K562 (cell line): ENCODE results near the gene CASP6. TPM values are rescaled to one million over a fixed set of nuclear protein-coding genes. Genes with fewer than 3 reads are reported as not detected.

Experiments
- BCL6 ChIP-seq: fragments of 250-450 bp; sonication (Bioruptor Pico); IDR thresholded peaks from 2 replicates; pipeline ENCODE4 v1.4.0; 2020
- CEBPG ChIP-seq, 3 experiments: fragments of 200-800 bp in 1 of 3; sonication (Bioruptor generic) in 1 of 3; sonication (generic) in 1 of 3; formaldehyde crosslinking in 1 of 3; IDR thresholded peaks in 2 of 3; conservative IDR thresholded peaks in 1 of 3; 2 replicates each; pipeline versions ENCODE4 v1.6.1 to v1.8.0; 2016 to 2022; ENCODE audit warnings: missing compliant biosample characterization in 2 of 3, missing genetic modification characterization in 2 of 3, mild to moderate bottlenecking in 1 of 3, missing genetic modification reagents in 1 of 3
- CHCHD3 ChIP-seq: fragments of 250-450 bp; sonication (Bioruptor Pico); IDR thresholded peaks from 2 replicates; pipeline ENCODE4 v2.1.2; 2022; ENCODE audit warnings: mild to moderate bottlenecking
- CXXC5 ChIP-seq: fragments of 250-450 bp; sonication (Bioruptor Pico); IDR thresholded peaks from 2 replicates; pipeline ENCODE4 v1.8.0; 2022; ENCODE audit warnings: inconsistent platforms, mild to moderate bottlenecking, moderate library complexity
- EP300 ChIP-seq: IDR thresholded peaks from 2 replicates; pipeline ENCODE4 v1.6.1; 2012; ENCODE audit warnings: low read length, improper control_type of control experiment
- GTF2A2 ChIP-seq: IDR thresholded peaks from 2 replicates; pipeline ENCODE4 v1.6.1; 2016; ENCODE audit warnings: mild to moderate bottlenecking, missing genetic modification characterization, missing compliant biosample characterization
- JUNB ChIP-seq: fragments of 450-650 bp; formaldehyde crosslinking; conservative IDR thresholded peaks from 2 replicates; pipeline ENCODE4 v1.4.0; 2020; ENCODE audit warnings: mild to moderate bottlenecking
- L3MBTL2 ChIP-seq: fragments of 450-650 bp; IDR thresholded peaks from 2 replicates; pipeline ENCODE4 v1.6.1; 2016; ENCODE audit warnings: mild to moderate bottlenecking, moderate library complexity
- NRF1 ChIP-seq, 2 experiments: fragments of 450-650 bp; IDR thresholded peaks in 1 of 2; conservative IDR thresholded peaks in 1 of 2; 2 replicates each; pipeline ENCODE4 v1.6.1; 2014; ENCODE audit warnings: mild to moderate bottlenecking in 2 of 2
- PYGO2 ChIP-seq: fragments of 450-650 bp; IDR thresholded peaks from 2 replicates; pipeline ENCODE4 v1.6.1; 2016; ENCODE audit warnings: mild to moderate bottlenecking, missing genetic modification characterization, moderate library complexity, missing compliant biosample characterization
- RBM17 ChIP-seq: fragments of 200-400 bp; formaldehyde crosslinking; IDR thresholded peaks from 2 replicates; pipeline ENCODE4 v1.6.1; 2017; ENCODE audit warnings: low read depth, mild to moderate bottlenecking, low read length, borderline replicate concordance
- THRB ChIP-seq: fragments of 450-650 bp; formaldehyde crosslinking; conservative IDR thresholded peaks from 2 replicates; pipeline ENCODE4 v1.4.0; 2022; ENCODE audit warnings: mild to moderate bottlenecking, missing genetic modification characterization
- ZBTB26 ChIP-seq: fragments of 450-650 bp; formaldehyde crosslinking; IDR thresholded peaks from 2 replicates; pipeline ENCODE4 v1.4.0; 2022; ENCODE audit warnings: missing genetic modification characterization
- ZNF124 ChIP-seq: sonication (generic); formaldehyde crosslinking; IDR thresholded peaks from 2 replicates; pipeline ENCODE4 v1.8.1; 2022; ENCODE audit warnings: missing genetic modification reagents
- ZNF133 ChIP-seq: fragments of 250-450 bp; sonication (Bioruptor Pico); IDR thresholded peaks from 2 replicates; pipeline ENCODE4 v1.4.0; 2020; ENCODE audit warnings: mild to moderate bottlenecking
- ZNF224 ChIP-seq: sonication (generic); formaldehyde crosslinking; IDR thresholded peaks from 2 replicates; pipeline ENCODE4 v1.8.0; 2022; ENCODE audit warnings: mild to moderate bottlenecking, missing genetic modification reagents
- ZNF274 ChIP-seq: IDR thresholded peaks from 2 replicates; pipeline ENCODE4 v1.6.1; 2011; ENCODE audit warnings: low read depth, mild to moderate bottlenecking, low read length, moderate library complexity, borderline replicate concordance
- ZNF589 ChIP-seq: fragments of 200-800 bp; sonication (Bioruptor generic); IDR thresholded peaks from 2 replicates; pipeline ENCODE4 v1.6.1; 2016; ENCODE audit warnings: low read depth, missing genetic modification characterization, missing compliant biosample characterization
- ZNF707 ChIP-seq: fragments of 250-450 bp; sonication (Bioruptor Pico); conservative IDR thresholded peaks from 2 replicates; pipeline ENCODE4 v1.8.0; 2022; ENCODE audit warnings: inconsistent platforms, mild to moderate bottlenecking, moderate library complexity
- ZSCAN32 ChIP-seq: fragments of 450-650 bp; formaldehyde crosslinking; IDR thresholded peaks from 2 replicates; pipeline ENCODE4 v1.4.0; 2020; ENCODE audit warnings: mild to moderate bottlenecking, moderate library complexity
- polyA plus RNA-seq, 8 experiments: library from polyadenylated mRNA; depleted of rRNA in 4 of 8; stranded (reverse) in 5 of 8; unstranded in 3 of 8; fragments of >200 nt; fragmentation: Nextera tagmentation in 2 of 8; fragmentation: Illumina TruSeq in 1 of 8; extraction: Ambion mirVana in 2 of 8; extraction: Trizol in 1 of 8; gene quantifications; 2 replicates each; pipeline versions ENCODE4 v1.2.1 to v1.2.3, GENCODE V29; 2011 to 2014; ENCODE audit warnings: inconsistent platforms in 1 of 8, missing spikeins in 1 of 8
- total RNA-seq, 7 experiments: library from RNA; depleted of rRNA in 6 of 7; stranded (reverse); fragments of >200 nt in 6 of 7; fragmentation: Illumina TruSeq in 2 of 7; extraction: Trizol in 2 of 7; gene quantifications; 2 replicates each; pipeline versions ENCODE4 v1.2.1 to v1.2.3, GENCODE V29; 2011 to 2021; ENCODE audit warnings: low replicate concordance in 1 of 7
- TF ChIP-seq, protein P1 (sequence below): fragments of 200-800 bp; sonication (Bioruptor generic); IDR thresholded peaks from 2 replicates; pipeline ENCODE4 v1.6.1; 2017; ENCODE audit warnings: missing genetic modification characterization, missing compliant biosample characterization
- TF ChIP-seq, protein P2 (sequence below): IDR thresholded peaks from 2 replicates; pipeline ENCODE4 v1.6.1; 2016; ENCODE audit warnings: missing genetic modification characterization, missing compliant biosample characterization
- TF ChIP-seq, protein P3 (sequence below): fragments of 250-450 bp; sonication (Bioruptor Pico); IDR thresholded peaks from 2 replicates; pipeline ENCODE4 v1.5.0; 2021

The CASP6 gene
- total and polyA plus RNA-seq, 9 of the 15 experiments (the other 6 are each of a cell fraction or from before 2014, with no cell fraction given): 20.8 to 72.7 (median 39.1) TPM

- TF ChIP-seq BCL6 (CRISPR knock-in tag) (no peak), ZNF274 (no peak), ZNF589 (CRISPR knock-in tag) (no peak), CHCHD3 (CRISPR knock-in tag) (no peak), ZNF224 (CRISPR knock-in tag) (no peak), JUNB (no peak), ZNF124 (CRISPR knock-in tag) (no peak), NRF1 (conservative IDR thresholded peaks at IDR 0.05 in 1 of 2, IDR thresholded peaks at IDR 0.05 in 1 of 2) (peak; percentile 54 to 59), CEBPG (CRISPR knock-in tag; IDR thresholded peaks at IDR 0.05) (no peak), CEBPG (tag; conservative IDR thresholded peaks at IDR 0.05 in 1 of 2, IDR thresholded peaks at IDR 0.05 in 1 of 2) (no peak), PYGO2 (no peak), GTF2A2 (tag) (no peak), L3MBTL2 (peak; percentile 75), ZNF707 (CRISPR knock-in tag) (no peak), ZBTB26 (CRISPR knock-in tag) (peak; percentile 60; the same call in 1 of the 2 replicates), CXXC5 (CRISPR knock-in tag) (peak; percentile 63), ZNF133 (CRISPR knock-in tag) (0 out of 2 replicates have a peak, but pooled peaks have one; percentile 38), THRB (CRISPR knock-in tag) (no peak), EP300 (no peak), RBM17 (no peak), ZSCAN32 (CRISPR knock-in tag) (0 out of 2 replicates have a peak, but pooled peaks have one; percentile 26)
- TF ChIP-seq, protein P1, sequence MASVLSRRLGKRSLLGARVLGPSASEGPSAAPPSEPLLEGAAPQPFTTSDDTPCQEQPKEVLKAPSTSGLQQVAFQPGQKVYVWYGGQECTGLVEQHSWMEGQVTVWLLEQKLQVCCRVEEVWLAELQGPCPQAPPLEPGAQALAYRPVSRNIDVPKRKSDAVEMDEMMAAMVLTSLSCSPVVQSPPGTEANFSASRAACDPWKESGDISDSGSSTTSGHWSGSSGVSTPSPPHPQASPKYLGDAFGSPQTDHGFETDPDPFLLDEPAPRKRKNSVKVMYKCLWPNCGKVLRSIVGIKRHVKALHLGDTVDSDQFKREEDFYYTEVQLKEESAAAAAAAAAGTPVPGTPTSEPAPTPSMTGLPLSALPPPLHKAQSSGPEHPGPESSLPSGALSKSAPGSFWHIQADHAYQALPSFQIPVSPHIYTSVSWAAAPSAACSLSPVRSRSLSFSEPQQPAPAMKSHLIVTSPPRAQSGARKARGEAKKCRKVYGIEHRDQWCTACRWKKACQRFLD (CRISPR knock-in tag): no peak
- TF ChIP-seq, protein P2, sequence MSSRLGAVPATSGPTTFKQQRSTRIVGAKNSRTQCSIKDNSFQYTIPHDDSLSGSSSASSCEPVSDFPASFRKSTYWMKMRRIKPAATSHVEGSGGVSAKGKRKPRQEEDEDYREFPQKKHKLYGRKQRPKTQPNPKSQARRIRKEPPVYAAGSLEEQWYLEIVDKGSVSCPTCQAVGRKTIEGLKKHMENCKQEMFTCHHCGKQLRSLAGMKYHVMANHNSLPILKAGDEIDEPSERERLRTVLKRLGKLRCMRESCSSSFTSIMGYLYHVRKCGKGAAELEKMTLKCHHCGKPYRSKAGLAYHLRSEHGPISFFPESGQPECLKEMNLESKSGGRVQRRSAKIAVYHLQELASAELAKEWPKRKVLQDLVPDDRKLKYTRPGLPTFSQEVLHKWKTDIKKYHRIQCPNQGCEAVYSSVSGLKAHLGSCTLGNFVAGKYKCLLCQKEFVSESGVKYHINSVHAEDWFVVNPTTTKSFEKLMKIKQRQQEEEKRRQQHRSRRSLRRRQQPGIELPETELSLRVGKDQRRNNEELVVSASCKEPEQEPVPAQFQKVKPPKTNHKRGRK (tag): no peak
- TF ChIP-seq, protein P3, sequence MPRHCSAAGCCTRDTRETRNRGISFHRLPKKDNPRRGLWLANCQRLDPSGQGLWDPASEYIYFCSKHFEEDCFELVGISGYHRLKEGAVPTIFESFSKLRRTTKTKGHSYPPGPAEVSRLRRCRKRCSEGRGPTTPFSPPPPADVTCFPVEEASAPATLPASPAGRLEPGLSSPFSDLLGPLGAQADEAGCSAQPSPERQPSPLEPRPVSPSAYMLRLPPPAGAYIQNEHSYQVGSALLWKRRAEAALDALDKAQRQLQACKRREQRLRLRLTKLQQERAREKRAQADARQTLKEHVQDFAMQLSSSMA (CRISPR knock-in tag): no peak
Observed at GRCh38 chr4:109702950-109703663, at the start of gene CASP6 (continued).
